Activated T-helper 1 cell treated with Interleukin-2 at 50 U/mL for 16 hours (primary cell): ENCODE measurements around the gene NEK10.
"Not testable (repeated sequence)": the region's sequence is repeated elsewhere in the genome, so short reads cannot be mapped to it uniquely, and the experiment has no call there.

ENCODE experiments used
- DNase-seq: peaks from one replicate; pipeline ENCODE4 v3.0.0-alpha.2; 2020; ENCODE audit warnings: low read depth

Gene NEK10

GRCh38 chr3:27311400-27311799 is 57.8 kb downstream of the NEK10 start:
- DNase-seq, result no peak

GRCh38 chr3:27310688-27311087 is 58.5 kb downstream of the NEK10 start:
- no peak for DNase-seq

DNA sequence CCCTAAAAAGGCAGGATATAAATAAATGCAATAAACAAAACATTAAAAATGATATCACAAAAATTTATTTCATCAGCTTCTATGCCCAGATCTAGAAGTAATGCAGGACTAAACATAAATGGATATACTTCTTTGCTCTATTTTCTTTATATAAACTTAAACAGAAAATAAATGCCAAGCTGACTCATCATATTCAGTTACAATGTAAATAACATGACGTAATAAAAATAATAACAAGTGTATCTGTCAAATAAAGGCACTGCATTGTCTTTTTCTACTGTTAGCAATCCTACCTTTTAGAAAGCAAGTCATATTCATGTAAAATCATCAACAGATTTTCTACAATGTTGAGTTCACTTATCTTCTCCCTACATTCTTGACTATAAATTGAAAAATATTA is 61.6 kb downstream of the NEK10 start:
- no peak for DNase-seq

GRCh38 chr3:27302891-27303290 is 66.3 kb downstream of the NEK10 start:
- DNase-seq, result no peak

DNA sequence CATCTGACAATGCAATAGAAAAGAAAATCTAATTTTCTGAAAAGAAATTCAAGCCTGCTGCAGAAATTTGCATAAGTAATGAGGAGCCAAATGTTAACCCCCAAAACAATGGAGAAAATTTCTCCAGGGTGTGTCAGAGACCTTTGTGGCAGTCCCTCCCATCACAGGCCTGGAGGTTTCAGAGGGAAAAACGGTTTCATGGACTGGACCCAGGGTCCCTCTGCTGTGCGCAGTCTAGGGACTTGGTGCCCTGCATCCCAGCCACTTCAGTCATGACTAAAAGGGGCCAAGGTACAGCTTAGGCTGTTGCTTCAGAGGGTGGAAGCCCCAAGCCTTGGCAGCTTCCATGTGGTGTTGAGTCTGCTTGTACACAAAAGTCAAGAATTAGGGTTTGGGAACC is 70.2 kb downstream of the NEK10 start:
- not testable (repeated sequence) for DNase-seq

GRCh38 chr3:27293939-27294338 is 75.2 kb downstream of the NEK10 start:
- DNase-seq, result no peak

- no peak for DNase-seq
Measured at GRCh38 chr3:27290760-27291159, 78.4 kb downstream of the NEK10 start.

GRCh38 chr3:27289769-27290413 is 79.3 kb downstream of the NEK10 start:
- DNase-seq, result no peak

GRCh38 chr3:27287052-27287451 is 82.1 kb downstream of the NEK10 start:
- no peak for DNase-seq

DNA sequence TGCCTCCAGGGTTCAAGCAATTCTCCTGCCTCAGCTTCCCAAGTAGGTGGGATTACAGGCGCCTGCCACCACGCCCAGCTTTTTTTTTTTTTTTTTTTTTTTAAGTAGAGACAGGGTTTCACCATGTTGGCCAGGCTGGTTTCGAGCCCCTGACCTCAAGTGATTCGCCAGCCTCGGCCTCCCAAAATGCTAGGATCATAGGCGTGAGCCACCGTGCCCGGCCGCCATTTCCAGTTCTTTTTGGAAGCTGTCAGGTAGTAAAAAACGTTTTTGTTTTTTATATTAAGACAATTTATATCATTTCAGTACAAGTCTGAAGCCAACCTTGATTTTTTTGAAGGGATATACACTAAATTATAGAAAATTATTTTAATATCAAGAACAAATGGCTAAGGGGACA is 82.7 kb downstream of the NEK10 start:
- not testable (repeated sequence) for DNase-seq

DNA sequence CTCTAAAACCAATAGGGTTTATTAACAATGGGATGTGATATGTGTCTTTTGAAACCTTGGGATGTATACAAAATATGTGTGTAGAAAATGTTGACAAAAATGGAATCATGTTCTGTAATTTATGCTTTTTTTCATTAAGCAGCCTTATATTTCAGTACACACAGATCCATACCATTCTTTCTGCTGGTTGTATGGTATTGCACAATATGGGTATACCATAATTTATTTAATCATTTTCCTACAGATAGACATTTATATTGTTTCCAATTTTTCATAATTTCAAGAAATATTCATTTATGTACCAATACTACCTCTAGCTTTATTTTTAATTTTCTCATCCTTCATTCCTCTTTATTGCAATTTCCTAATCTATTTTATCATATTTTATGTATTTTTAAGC is 83.5 kb downstream of the NEK10 start:
- DNase-seq, result no peak

GRCh38 chr3:27281671-27282150 is 87.5 kb downstream of the NEK10 start:
- no peak for DNase-seq

DNA sequence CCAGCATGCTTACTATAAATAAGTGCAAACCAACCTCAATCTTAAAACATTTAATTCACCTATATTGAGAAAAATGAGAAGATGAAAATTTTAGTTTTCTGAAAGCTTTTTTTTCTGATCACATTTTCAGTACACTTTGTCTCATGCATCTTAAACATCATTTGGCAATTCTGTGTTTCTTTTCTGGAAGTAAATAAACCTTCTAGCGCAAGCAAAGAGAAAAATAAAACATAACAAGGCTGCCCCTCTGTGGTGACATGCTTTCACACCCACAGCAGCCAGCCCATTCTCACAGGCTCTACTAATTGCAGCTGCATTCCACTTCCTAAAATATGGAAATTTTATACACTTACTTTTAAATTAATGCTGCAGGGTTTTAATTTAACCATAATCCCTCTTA is 90.1 kb downstream of the NEK10 start:
- no peak for DNase-seq

GRCh38 chr3:27278383-27279055 is 90.7 kb downstream of the NEK10 start:
- no peak for DNase-seq

GRCh38 chr3:27275441-27275990 is 93.7 kb downstream of the NEK10 start:
- no peak for DNase-seq

DNA sequence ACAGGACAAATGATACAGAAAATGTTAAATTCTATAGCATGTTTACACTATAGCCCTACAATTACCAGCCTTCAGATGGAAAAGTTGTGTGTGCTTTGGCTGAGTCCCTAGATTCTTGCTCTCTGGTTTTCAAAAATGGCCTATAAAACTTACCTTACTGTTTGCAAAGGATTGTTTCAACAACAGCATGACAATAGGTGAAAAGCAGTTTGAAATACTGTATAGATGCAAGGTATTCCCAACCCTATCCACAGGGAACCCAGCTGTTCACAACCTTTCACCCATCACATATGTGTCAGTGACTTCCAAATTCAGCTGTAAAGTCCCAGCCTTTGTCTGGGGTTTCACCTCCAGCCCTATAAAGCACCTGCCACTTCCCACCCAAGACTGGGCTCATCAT is 97.3 kb downstream of the NEK10 start:
- no peak for DNase-seq

DNA sequence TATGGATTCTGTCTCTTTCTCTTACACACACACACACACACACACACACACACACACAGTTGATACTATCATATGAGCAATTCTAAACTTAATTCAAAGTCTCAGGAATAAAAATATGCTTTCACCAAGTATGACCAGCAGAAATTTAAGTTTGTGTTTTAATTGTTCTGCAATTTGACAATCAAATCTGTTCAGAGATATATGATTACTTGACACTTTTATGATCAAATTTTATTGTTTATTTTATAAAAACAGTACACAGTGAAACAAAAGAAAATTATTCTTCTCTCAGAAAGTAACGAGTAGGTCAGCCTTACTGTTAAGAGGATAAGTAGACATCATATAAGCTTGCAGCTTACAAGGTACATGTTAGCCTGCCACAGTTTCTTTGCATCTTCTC is 114.3 kb downstream of the NEK10 start:
- no peak for DNase-seq

DNA sequence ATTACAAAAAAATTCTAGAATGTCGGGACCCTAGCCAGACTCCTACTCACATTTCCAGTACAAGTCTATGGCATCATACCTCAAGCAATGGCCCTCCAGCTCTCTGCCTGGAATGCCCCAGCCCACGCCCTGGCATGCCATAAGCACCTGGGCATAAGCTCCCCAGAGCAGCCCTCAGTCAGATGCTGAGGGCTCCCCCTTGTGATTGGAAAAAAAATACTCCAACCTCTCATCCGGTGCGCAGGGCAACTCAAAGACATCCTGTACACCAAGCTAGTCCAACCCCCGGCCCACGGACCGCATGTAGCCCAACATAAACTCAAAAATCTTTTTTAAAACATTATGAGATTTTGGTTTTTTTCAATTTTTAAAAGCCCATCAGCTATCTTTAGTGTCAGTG is 115.4 kb downstream of the NEK10 start:
- no peak for DNase-seq

GRCh38 chr3:27253391-27253790 is 115.8 kb downstream of the NEK10 start:
- DNase-seq, result no peak

DNA sequence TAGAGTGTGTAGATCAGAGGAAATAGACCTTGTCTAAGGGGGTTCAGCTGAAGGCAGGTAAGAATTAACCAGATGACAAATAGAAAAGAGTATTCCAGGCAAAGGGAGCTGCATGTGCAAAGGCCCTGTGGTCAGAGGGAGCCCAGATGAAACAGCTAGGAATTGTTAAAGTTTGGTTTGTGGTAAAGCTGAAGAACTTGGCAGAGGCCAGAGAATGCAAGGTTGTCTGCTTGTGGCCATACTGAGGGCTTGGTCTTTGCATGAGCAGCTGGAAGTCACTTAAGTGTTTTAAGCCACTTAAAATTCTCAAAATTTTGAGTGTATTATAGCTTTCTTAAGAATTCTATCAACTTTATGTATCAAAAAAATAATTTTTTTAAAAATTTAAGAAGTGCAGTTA is 116.5 kb downstream of the NEK10 start:
- no peak for DNase-seq

DNA sequence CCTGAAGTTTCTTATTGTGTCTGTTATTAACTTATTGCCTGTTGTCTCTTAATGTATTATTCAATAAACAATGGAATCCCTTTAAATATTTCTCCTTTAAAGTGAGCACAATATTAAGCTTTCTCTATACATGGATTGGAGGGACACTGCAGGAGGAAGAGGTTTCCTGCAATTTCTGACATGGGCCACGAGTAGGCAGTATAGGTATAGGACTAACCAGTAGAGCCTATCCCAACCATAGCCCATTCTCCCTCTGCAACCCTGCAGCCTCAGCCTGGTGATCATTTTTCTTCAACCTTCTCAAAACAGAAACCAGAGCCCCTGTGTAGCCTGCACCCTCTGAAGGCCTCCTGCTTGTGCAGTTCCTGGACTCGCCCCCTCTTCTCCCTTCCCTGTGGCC is 124.8 kb downstream of the NEK10 start:
- DNase-seq, result no peak

GRCh38 chr3:27239951-27240350 is 129.2 kb downstream of the NEK10 start:
- no peak for DNase-seq

GRCh38 chr3:27228805-27229204 is 140.4 kb downstream of the NEK10 start:
- DNase-seq, result no peak

- DNase-seq, result no peak
Measured at GRCh38 chr3:27224197-27224596, 145.0 kb downstream of the NEK10 start.
